Measurements from ENCODE around the gene TP53BP2. TPM values are rescaled to one million over a fixed set of nuclear protein-coding genes. Genes with fewer than 3 reads are reported as not detected.
A peak's percentile ranks its signal among the peaks of the same experiment; 100 is the strongest.

Gene TP53BP2
- total RNA-seq, 1 experiment from 2014 or later, result 32.0 TPM

GRCh38 chr1:223772771-223773160 lies 73.0 kb downstream of the TP53BP2 start:
- Histone ChIP-seq H3K27ac (ENCODE audit: low read length) (peak overlapping the region; percentile 86), H3K4me1 (ENCODE audit: insufficient read depth, low read length) (peaks cover 72% of the 10 kb centered on the region), H3K9me2 (replicated peaks; ENCODE audit: low read length) (no peaks in the 10 kb centered on the region), H3K36me3 (ENCODE audit: low read depth, low read length) (peaks cover 67% of the 10 kb centered on the region), H2AFZ (ENCODE audit: low read length) (no peak overlapping the region), H3K27me3 (ENCODE audit: low read length) (no peaks in the 10 kb centered on the region), H3F3A (ENCODE audit: low read length, unreplicated experiment) (peaks cover 33% of the 10 kb centered on the region), H3K9ac (ENCODE audit: low read length) (peak overlapping the region; percentile 35; the same call in 1 of the 2 replicates), H3K9me3 (ENCODE audit: low read length) (no peaks in the 10 kb centered on the region), H3K4me3 (ENCODE audit: low read length) (no peak overlapping the region), H4K20me1 (ENCODE audit: low read length) (peaks cover 13% of the 10 kb centered on the region; the same call in 1 of the 2 replicates), H3K79me2 (ENCODE audit: low read length) (0 out of 2 replicates have a peak, but pooled peaks cover 6% of the 10 kb centered on the region), H3K4me2 (ENCODE audit: low read length) (peak overlapping the region; percentile 72)
- CTCF ChIA-PET, result interaction anchor here (0.6 to 1.1 kb wide), 2 partner anchors 46 to 71 kb away, joined by 3 to 6 read pairs; no protein-coding TSS in a partner anchor
- ATAC-seq (no peak), DNase-seq (no peak)
- BruUV-seq (replicated peaks), result no TSS peak
- POLR2A ChIA-PET (ENCODE audit: unreplicated experiment), result interaction anchor here (0.6 to 0.7 kb wide), 2 partner anchors 72 to 87 kb away, joined by 3 to 4 read pairs; no protein-coding TSS in a partner anchor
- intact Hi-C loops (cut with micrococcal nuclease), result loop anchor here (10.0 kb wide), 1 partner anchor 72 kb away; the partner anchor contains the start of gene TP53BP2
- TF ChIP-seq EZH2phosphoT487 (IDR thresholded peaks at IDR 0.05; ENCODE audit: borderline replicate concordance, low read length) (no peak), EZH2 (IDR thresholded peaks at IDR 0.05; ENCODE audit: low read length, unreplicated experiment) (no peak)

- Histone ChIP-seq H3K9ac (ENCODE audit: low read length) (peak overlapping the region; percentile 35), H3K4me2 (ENCODE audit: low read length) (peak overlapping the region; percentile 72), H3K9me2 (replicated peaks; ENCODE audit: low read length) (no peaks in the 10 kb centered on the region), H3K27ac (ENCODE audit: low read length) (peak overlapping the region; percentile 86), H3K36me3 (ENCODE audit: low read depth, low read length) (peaks cover 63% of the 10 kb centered on the region), H3K4me1 (ENCODE audit: insufficient read depth, low read length) (peaks cover 72% of the 10 kb centered on the region), H3K79me2 (ENCODE audit: low read length) (0 out of 2 replicates have a peak, but pooled peaks cover 6% of the 10 kb centered on the region), H3F3A (ENCODE audit: low read length, unreplicated experiment) (peaks cover 33% of the 10 kb centered on the region), H2AFZ (ENCODE audit: low read length) (no peak overlapping the region), H4K20me1 (ENCODE audit: low read length) (peaks cover 13% of the 10 kb centered on the region; the same call in 1 of the 2 replicates), H3K27me3 (ENCODE audit: low read length) (no peaks in the 10 kb centered on the region), H3K9me3 (ENCODE audit: low read length) (no peaks in the 10 kb centered on the region), H3K4me3 (ENCODE audit: low read length) (peak overlapping the region; percentile 38)
- peak; percentile 66 for ATAC-seq
- ChIA-PET POLR2A (ENCODE audit: unreplicated experiment) (interaction anchor here (0.6 to 0.7 kb wide), 3 partner anchors 16 to 88 kb away, joined by 3 to 6 read pairs (median 4); no protein-coding TSS in a partner anchor), CTCF (interaction anchor here (0.6 to 1.1 kb wide), 3 partner anchors 45 to 71 kb away, joined by 3 to 6 read pairs (median 3); no protein-coding TSS in a partner anchor)
- intact Hi-C loops (cut with micrococcal nuclease), result loop anchor here (2.0 to 10.0 kb wide), 2 partner anchors 65 to 73 kb away; partner anchors contain the start of gene TP53BP2
- TF ChIP-seq CTCF (conservative IDR thresholded peaks at IDR 0.05; ENCODE audit: low read depth, low read length) (no peak), EZH2 (IDR thresholded peaks at IDR 0.05; ENCODE audit: low read length, unreplicated experiment) (no peak), EZH2phosphoT487 (IDR thresholded peaks at IDR 0.05; ENCODE audit: borderline replicate concordance, low read length) (no peak)
- DNase-seq, result peak; percentile 93
- TSS peak; percentile 43 for BruUV-seq (replicated peaks)
Measured at GRCh38 chr1:223771814-223772770, 73.7 kb downstream of the TP53BP2 start.

GRCh38 chr1:223771469-223771813 lies 74.3 kb downstream of the TP53BP2 start:
- Histone ChIP-seq H3K36me3 (ENCODE audit: low read depth, low read length) (peaks cover 63% of the 10 kb centered on the region), H3F3A (ENCODE audit: low read length, unreplicated experiment) (peaks cover 33% of the 10 kb centered on the region), H2AFZ (ENCODE audit: low read length) (no peak overlapping the region), H3K9ac (ENCODE audit: low read length) (peak overlapping the region; percentile 26), H4K20me1 (ENCODE audit: low read length) (peaks cover 13% of the 10 kb centered on the region; the same call in 1 of the 2 replicates), H3K79me2 (ENCODE audit: low read length) (0 out of 2 replicates have a peak, but pooled peaks cover 6% of the 10 kb centered on the region), H3K4me1 (ENCODE audit: insufficient read depth, low read length) (peaks cover 69% of the 10 kb centered on the region), H3K4me3 (ENCODE audit: low read length) (peak overlapping the region; percentile 38), H3K9me2 (replicated peaks; ENCODE audit: low read length) (no peaks in the 10 kb centered on the region), H3K4me2 (ENCODE audit: low read length) (peak overlapping the region; percentile 72), H3K27me3 (ENCODE audit: low read length) (no peaks in the 10 kb centered on the region), H3K9me3 (ENCODE audit: low read length) (no peaks in the 10 kb centered on the region), H3K27ac (ENCODE audit: low read length) (peak overlapping the region; percentile 86)
- ChIA-PET POLR2A (ENCODE audit: unreplicated experiment) (interaction anchor here (0.6 kb wide), 1 partner anchor 17 kb away, joined by 6 read pairs; no protein-coding TSS in a partner anchor), CTCF (interaction anchor here (0.9 to 1.1 kb wide), 2 partner anchors 64 to 70 kb away, joined by 3 read pairs; no protein-coding TSS in a partner anchor)
- no peak for DNase-seq
- no peak for ATAC-seq
- no peak for TF ChIP-seq EZH2 (IDR thresholded peaks at IDR 0.05; ENCODE audit: low read length, unreplicated experiment)
- TF ChIP-seq CTCF (conservative IDR thresholded peaks at IDR 0.05; ENCODE audit: low read depth, low read length), result no peak
- no peak for TF ChIP-seq EZH2phosphoT487 (IDR thresholded peaks at IDR 0.05; ENCODE audit: borderline replicate concordance, low read length)
- BruUV-seq (replicated peaks), result no TSS peak
- intact Hi-C loops (cut with micrococcal nuclease), result loop anchor here (2.0 to 10.0 kb wide), 2 partner anchors 65 to 73 kb away; partner anchors contain the start of gene TP53BP2

All from PC-3 (cell line).